Measurements from ENCODE around the gene PCDHB10.

GRCh38 chr5:141199359-141200235 lies 7.4 kb downstream of the PCDHB10 start, which contains the start of gene PCDHB11:
- TF ChIP-seq CTCF (IDR thresholded peaks at IDR 0.05), result peak; percentile 59
- no peak for TF ChIP-seq EZH2 (IDR thresholded peaks at IDR 0.05)

Measured in neural progenitor cell (in vitro differentiated cells).